Panc1 (cell line): ENCODE measurements around the gene TNNI3K.

Experiments
- CTCF ChIP-seq: fragments of 450-650 bp; IDR thresholded peaks from 2 replicates; pipeline ENCODE4 v1.5.1; 2017; ENCODE audit warnings: mild to moderate bottlenecking
- REST ChIP-seq, 2 experiments: IDR thresholded peaks; 2 replicates each; pipeline ENCODE4 v1.6.1; 2011 to 2012; ENCODE audit warnings: low read depth in 2 of 2, control low read depth in 1 of 2, low read length in 1 of 2, mild to moderate bottlenecking in 1 of 2, moderate library complexity in 1 of 2; ENCODE audit not compliant: insufficient read depth in 1 of 2

DNA sequence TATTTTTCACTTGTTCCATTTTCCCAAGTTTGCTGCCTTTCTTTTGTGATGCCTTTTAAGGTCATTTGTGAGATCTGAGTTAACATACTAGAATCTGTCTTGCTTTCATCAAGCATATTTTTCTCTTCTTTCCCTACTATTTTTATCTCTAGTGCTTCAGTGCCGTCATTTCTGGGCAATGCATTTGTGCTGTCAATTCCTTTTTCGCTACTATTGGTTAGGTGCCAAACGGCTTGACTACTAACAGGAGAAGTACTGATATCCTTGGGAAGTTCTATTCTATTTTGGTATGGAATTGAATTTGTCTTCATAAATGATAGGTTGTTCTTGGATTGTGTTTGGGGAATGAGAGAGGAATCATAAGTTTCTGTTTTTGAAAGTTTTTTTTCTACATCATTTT is 235.1 kb downstream of the TNNI3K start:
- no peak for TF ChIP-seq CTCF
- TF ChIP-seq REST (IDR thresholded peaks at IDR 0.05; ENCODE audit: insufficient read depth in 1 of 2, low read depth in 2 of 2, low read length in 1 of 2), result no peak
